ENCODE data around the gene ZNF839.

DNA sequence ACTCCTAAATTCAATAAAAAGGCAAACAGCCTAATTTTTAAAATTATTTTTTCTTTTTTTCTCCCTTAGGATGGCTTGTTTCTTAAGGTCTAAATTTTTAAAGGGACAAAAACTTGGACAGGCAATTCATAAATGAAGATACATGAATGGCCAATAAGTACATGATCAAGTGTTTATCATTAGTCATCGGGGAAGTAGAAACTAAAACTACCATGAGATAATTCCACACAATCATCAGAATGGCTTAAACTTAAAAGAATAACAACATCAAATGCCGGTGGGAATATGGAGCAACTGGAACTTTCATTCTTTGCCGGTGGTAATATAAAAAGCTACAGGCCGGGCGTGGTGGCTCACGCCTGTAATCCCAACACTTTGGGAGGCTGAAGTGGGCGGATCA, 43.7 kb upstream of the ZNF839 start:
- TF ChIP-seq ZNF792 (tag by site-specific recombination; IDR thresholded peaks at IDR 0.05) = no peak
- no peak for TF ChIP-seq SP3 (tag by site-specific recombination; IDR thresholded peaks at IDR 0.05)
- TF ChIP-seq, protein P1, sequence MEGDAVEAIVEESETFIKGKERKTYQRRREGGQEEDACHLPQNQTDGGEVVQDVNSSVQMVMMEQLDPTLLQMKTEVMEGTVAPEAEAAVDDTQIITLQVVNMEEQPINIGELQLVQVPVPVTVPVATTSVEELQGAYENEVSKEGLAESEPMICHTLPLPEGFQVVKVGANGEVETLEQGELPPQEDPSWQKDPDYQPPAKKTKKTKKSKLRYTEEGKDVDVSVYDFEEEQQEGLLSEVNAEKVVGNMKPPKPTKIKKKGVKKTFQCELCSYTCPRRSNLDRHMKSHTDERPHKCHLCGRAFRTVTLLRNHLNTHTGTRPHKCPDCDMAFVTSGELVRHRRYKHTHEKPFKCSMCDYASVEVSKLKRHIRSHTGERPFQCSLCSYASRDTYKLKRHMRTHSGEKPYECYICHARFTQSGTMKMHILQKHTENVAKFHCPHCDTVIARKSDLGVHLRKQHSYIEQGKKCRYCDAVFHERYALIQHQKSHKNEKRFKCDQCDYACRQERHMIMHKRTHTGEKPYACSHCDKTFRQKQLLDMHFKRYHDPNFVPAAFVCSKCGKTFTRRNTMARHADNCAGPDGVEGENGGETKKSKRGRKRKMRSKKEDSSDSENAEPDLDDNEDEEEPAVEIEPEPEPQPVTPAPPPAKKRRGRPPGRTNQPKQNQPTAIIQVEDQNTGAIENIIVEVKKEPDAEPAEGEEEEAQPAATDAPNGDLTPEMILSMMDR (tag by site-specific recombination; IDR thresholded peaks at IDR 0.05) = no peak
- no peak for TF ChIP-seq ZNF600 (tag by site-specific recombination; IDR thresholded peaks at IDR 0.05)
- TF ChIP-seq, protein P2, sequence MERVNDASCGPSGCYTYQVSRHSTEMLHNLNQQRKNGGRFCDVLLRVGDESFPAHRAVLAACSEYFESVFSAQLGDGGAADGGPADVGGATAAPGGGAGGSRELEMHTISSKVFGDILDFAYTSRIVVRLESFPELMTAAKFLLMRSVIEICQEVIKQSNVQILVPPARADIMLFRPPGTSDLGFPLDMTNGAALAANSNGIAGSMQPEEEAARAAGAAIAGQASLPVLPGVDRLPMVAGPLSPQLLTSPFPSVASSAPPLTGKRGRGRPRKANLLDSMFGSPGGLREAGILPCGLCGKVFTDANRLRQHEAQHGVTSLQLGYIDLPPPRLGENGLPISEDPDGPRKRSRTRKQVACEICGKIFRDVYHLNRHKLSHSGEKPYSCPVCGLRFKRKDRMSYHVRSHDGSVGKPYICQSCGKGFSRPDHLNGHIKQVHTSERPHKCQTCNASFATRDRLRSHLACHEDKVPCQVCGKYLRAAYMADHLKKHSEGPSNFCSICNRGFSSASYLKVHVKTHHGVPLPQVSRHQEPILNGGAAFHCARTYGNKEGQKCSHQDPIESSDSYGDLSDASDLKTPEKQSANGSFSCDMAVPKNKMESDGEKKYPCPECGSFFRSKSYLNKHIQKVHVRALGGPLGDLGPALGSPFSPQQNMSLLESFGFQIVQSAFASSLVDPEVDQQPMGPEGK (tag by site-specific recombination; IDR thresholded peaks at IDR 0.05) = no peak
